Loucy (cell line): Measurements from ENCODE around the gene GPR146.
A peak's percentile ranks its signal among the peaks of the same experiment; 100 is the strongest.

ENCODE experiments used
- H2AFZ ChIP-seq: fragments of 200-600 bp; sonication (generic); 2 replicates; pipeline ENCODE4 v1.6.0; 2016; ENCODE audit warnings: antibody characterized with exemption, mild to moderate bottlenecking, low read length, moderate library complexity
- H3F3A ChIP-seq: fragments of 200-600 bp; 2 replicates; pipeline ENCODE4 v1.6.0; 2016; ENCODE audit warnings: antibody characterized with exemption, low read depth, mild to moderate bottlenecking
- H3K27me3 ChIP-seq: fragments of 200-600 bp; sonication (generic); 2 replicates; pipeline ENCODE4 v1.6.1; 2014; ENCODE audit warnings: low read length, mild to moderate bottlenecking; ENCODE audit not compliant: insufficient read depth, poor library complexity, severe bottlenecking
- H3K36me3 ChIP-seq: fragments of 200-600 bp; sonication (generic); 2 replicates; pipeline ENCODE4 v1.6.1; 2016; ENCODE audit warnings: low read length; ENCODE audit not compliant: insufficient read depth
- H3K4me1 ChIP-seq: fragments of 200-600 bp; sonication (generic); 2 replicates; pipeline ENCODE4 v1.5.1; 2014; ENCODE audit warnings: low read length, mild to moderate bottlenecking; ENCODE audit not compliant: insufficient read depth, poor library complexity, severe bottlenecking
- H3K4me2 ChIP-seq: fragments of 200-600 bp; sonication (generic); 2 replicates; pipeline ENCODE4 v1.6.0; 2014; ENCODE audit warnings: antibody characterized with exemption, low read length, low read depth, mild to moderate bottlenecking; ENCODE audit not compliant: poor library complexity, severe bottlenecking
- H3K4me3 ChIP-seq: fragments of 200-600 bp; sonication (generic); 2 replicates; pipeline ENCODE4 v1.5.1; 2014; ENCODE audit warnings: low read length, mild to moderate bottlenecking, mixed read lengths; ENCODE audit not compliant: poor library complexity, severe bottlenecking
- H3K79me2 ChIP-seq: fragments of 200-600 bp; sonication (generic); 2 replicates; pipeline ENCODE4 v1.6.1; 2014; ENCODE audit warnings: low read length; ENCODE audit not compliant: insufficient read depth
- H3K9ac ChIP-seq: fragments of 200-600 bp; sonication (generic); 2 replicates; pipeline ENCODE4 v1.6.0; 2014; ENCODE audit warnings: mild to moderate bottlenecking, low read depth, low read length, moderate library complexity; ENCODE audit not compliant: poor library complexity, severe bottlenecking
- H3K9me2 ChIP-seq: fragments of 200-600 bp; sonication (generic); replicated peaks from 2 replicates; pipeline ENCODE4 v1.6.1; 2016; ENCODE audit warnings: low read depth, low read length, mixed read lengths
- H3K9me3 ChIP-seq: fragments of 200-600 bp; sonication (generic); 2 replicates; pipeline ENCODE4 v1.6.1; 2014; ENCODE audit warnings: mild to moderate bottlenecking, antibody characterized with exemption, low read length, low read depth; ENCODE audit not compliant: insufficient read depth
- H4K20me1 ChIP-seq: fragments of 200-600 bp; sonication (generic); 2 replicates; pipeline ENCODE4 v1.6.0; 2014; ENCODE audit warnings: antibody characterized with exemption, low read length, mild to moderate bottlenecking; ENCODE audit not compliant: insufficient read depth, poor library complexity, severe bottlenecking
- CTCF ChIP-seq: fragments of 200-600 bp; sonication (generic); conservative IDR thresholded peaks from 2 replicates; pipeline ENCODE4 v1.5.1; 2014; ENCODE audit warnings: mild to moderate bottlenecking, antibody characterized with exemption, low read length
- EZH2phosphoT487 ChIP-seq: fragments of 200-600 bp; IDR thresholded peaks from 2 replicates; pipeline ENCODE4 v1.6.1; 2018; ENCODE audit warnings: antibody characterized with exemption, mild to moderate bottlenecking, moderate library complexity, borderline replicate concordance

GPR146 gene

GRCh38 chr7:1025743-1026581 is 18.4 kb upstream of the GPR146 start:
- Histone ChIP-seq H3K27me3 (no peaks in the 10 kb centered on the region), H3K9me2 (no peaks in the 10 kb centered on the region), H3K4me2 (peak overlapping the region; percentile 97), H3F3A (no peaks in the 10 kb centered on the region), H3K9me3 (no peaks in the 10 kb centered on the region), H2AFZ (no peak overlapping the region), H4K20me1 (peaks cover 20% of the 10 kb centered on the region), H3K4me1 (peaks cover 49% of the 10 kb centered on the region), H3K4me3 (peak overlapping the region; percentile 86), H3K36me3 (no peaks in the 10 kb centered on the region; the same call in 1 of the 2 replicates), H3K79me2 (peaks cover 97% of the 10 kb centered on the region), H3K9ac (no peak overlapping the region)
- TF ChIP-seq EZH2phosphoT487 (no peak), CTCF (no peak)

- Histone ChIP-seq H3K4me2 (peak overlapping the region; percentile 97), H3K9me3 (no peaks in the 10 kb centered on the region), H4K20me1 (peaks cover 20% of the 10 kb centered on the region), H3K27me3 (no peaks in the 10 kb centered on the region), H3K4me1 (peaks cover 50% of the 10 kb centered on the region), H2AFZ (no peak overlapping the region), H3K4me3 (peak overlapping the region; percentile 86), H3F3A (no peaks in the 10 kb centered on the region), H3K9me2 (no peaks in the 10 kb centered on the region), H3K79me2 (peaks cover 89% of the 10 kb centered on the region), H3K36me3 (no peaks in the 10 kb centered on the region; the same call in 1 of the 2 replicates), H3K9ac (peak overlapping the region; percentile 99)
- TF ChIP-seq CTCF = no peak
Observed at GRCh38 chr7:1026721-1027161, 17.6 kb upstream of the GPR146 start.

GRCh38 chr7:1027242-1028043 is 16.9 kb upstream of the GPR146 start:
- H3K4me2 ChIP-seq = peak overlapping the region; percentile 97
- peak overlapping the region; percentile 99 for H3K9ac ChIP-seq
- no peak for TF ChIP-seq CTCF
- TF ChIP-seq EZH2phosphoT487 = no peak
- no peaks in the 10 kb centered on the region for H3F3A ChIP-seq
- peaks cover 20% of the 10 kb centered on the region for H4K20me1 ChIP-seq
- H3K9me2 ChIP-seq = no peaks in the 10 kb centered on the region
- no peak overlapping the region for H2AFZ ChIP-seq
- H3K9me3 ChIP-seq = no peaks in the 10 kb centered on the region
- H3K27me3 ChIP-seq = no peaks in the 10 kb centered on the region
- H3K36me3 ChIP-seq = no peaks in the 10 kb centered on the region; the same call in 1 of the 2 replicates
- peak overlapping the region; percentile 86 for H3K4me3 ChIP-seq
- peaks cover 50% of the 10 kb centered on the region for H3K4me1 ChIP-seq
- H3K79me2 ChIP-seq = peaks cover 82% of the 10 kb centered on the region
